HAP-1 (cell line): ENCODE results near the gene MRPL58.
"Not testable (repeated sequence)": the region's sequence is repeated elsewhere in the genome, so short reads cannot be mapped to it uniquely, and the experiment has no call there.

Source experiments
- DNase-seq, 2 experiments: peaks; one replicate each; pipeline ENCODE4 v3.0.0-alpha.2; 2016 to 2020; ENCODE audit warnings: low spot score in 2 of 2
- H3K27me3 ChIP-seq: fragments of 250-450 bp; sonication (Bioruptor Pico); 2 replicates; pipeline ENCODE4 v1.5.1; 2020; ENCODE audit warnings: low read depth, mild to moderate bottlenecking, moderate library complexity
- H3K36me3 ChIP-seq: fragments of 250-450 bp; sonication (Bioruptor Pico); replicated peaks from 2 replicates; pipeline ENCODE4 v1.5.1; 2020; ENCODE audit warnings: mild to moderate bottlenecking
- H3K4me1 ChIP-seq: fragments of 250-450 bp; sonication (Bioruptor Pico); 2 replicates; pipeline ENCODE4 v1.5.1; 2020; ENCODE audit warnings: mild to moderate bottlenecking
- H3K4me3 ChIP-seq: fragments of 250-450 bp; sonication (Bioruptor Pico); 2 replicates; pipeline ENCODE4 v1.5.1; 2020; ENCODE audit warnings: mild to moderate bottlenecking, moderate library complexity
- H3K9me3 ChIP-seq: fragments of 250-450 bp; sonication (Bioruptor Pico); 2 replicates; pipeline ENCODE4 v1.5.1; 2020; ENCODE audit warnings: mild to moderate bottlenecking, moderate library complexity
- in situ Hi-C: fragments of 300-500 bp; cut with MboI; formaldehyde crosslinking; loops from 3 replicates; pipeline ENCODE4 v1.14.3; 2020; ENCODE audit warnings: low sequenced_read_pairs, inconsistent platforms, mixed read lengths

Gene MRPL58

GRCh38 chr17:75012346-75013091, at the start of gene MRPL58:
MRPL58 (plus strand) TSS chr17:75012670; CDS start chr17:75012687, 17 bp downstream.
- Histone ChIP-seq H3K4me1 (no peaks in the 10 kb centered on the region), H3K36me3 (peaks cover 12% of the 10 kb centered on the region)
- in situ Hi-C loops = no loop called here

GRCh38 chr17:74963656-74964055, 48.8 kb upstream of the MRPL58 start:
- no peak overlapping the region for H3K4me3 ChIP-seq
- in situ Hi-C loops = loop anchor here (10.0 kb wide), 1 partner anchor 451 kb away; no protein-coding TSS in a partner anchor
- no peak for DNase-seq
- H3K36me3 ChIP-seq = no peaks in the 10 kb centered on the region
- no peaks in the 10 kb centered on the region for H3K27me3 ChIP-seq
- peaks cover 3% of the 10 kb centered on the region for H3K4me1 ChIP-seq
- no peaks in the 10 kb centered on the region for H3K9me3 ChIP-seq

More at GRCh38 chr17:75012346-75013091, at the start of gene MRPL58:
- Histone ChIP-seq H3K9me3 (no peaks in the 10 kb centered on the region), H3K4me3 (peak within 1 kb of the TSS; percentile 95), H3K27me3 (no peaks in the 10 kb centered on the region)
- peak; percentile 91 to 92 for DNase-seq

DNA sequence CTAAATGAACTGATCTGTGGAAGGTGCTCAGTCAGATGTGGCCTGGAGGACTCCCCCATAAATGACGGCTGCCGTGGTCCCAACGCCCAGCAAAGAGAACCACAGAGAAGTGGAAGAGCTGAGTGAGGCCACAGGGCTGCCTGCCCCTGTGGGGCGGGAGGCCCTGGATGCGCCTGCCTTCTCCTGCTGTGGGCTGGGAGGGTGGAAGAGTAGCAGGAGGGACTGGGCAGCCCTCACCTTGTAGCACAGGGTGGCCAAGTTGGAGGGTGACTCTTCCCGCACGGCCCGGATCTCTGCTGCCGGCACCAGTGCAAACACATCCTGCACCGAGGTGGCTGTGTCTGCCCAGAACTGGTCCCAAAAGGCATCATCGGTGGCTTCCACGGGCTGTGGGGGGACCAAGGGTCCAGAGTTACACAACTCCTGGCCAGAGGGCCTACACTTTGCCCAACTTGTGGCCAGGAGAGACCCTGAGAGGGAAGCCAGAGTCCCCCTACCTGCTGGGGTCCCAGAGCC, 48.2 kb upstream of the MRPL58 start:
- no peak for DNase-seq
- Histone ChIP-seq H3K27me3 (no peaks in the 10 kb centered on the region), H3K4me3 (no peak overlapping the region), H3K9me3 (no peaks in the 10 kb centered on the region), H3K4me1 (peaks cover 3% of the 10 kb centered on the region), H3K36me3 (no peaks in the 10 kb centered on the region)
- in situ Hi-C loops = loop anchor here (10.0 kb wide), 1 partner anchor 450 kb away; no protein-coding TSS in a partner anchor

DNA sequence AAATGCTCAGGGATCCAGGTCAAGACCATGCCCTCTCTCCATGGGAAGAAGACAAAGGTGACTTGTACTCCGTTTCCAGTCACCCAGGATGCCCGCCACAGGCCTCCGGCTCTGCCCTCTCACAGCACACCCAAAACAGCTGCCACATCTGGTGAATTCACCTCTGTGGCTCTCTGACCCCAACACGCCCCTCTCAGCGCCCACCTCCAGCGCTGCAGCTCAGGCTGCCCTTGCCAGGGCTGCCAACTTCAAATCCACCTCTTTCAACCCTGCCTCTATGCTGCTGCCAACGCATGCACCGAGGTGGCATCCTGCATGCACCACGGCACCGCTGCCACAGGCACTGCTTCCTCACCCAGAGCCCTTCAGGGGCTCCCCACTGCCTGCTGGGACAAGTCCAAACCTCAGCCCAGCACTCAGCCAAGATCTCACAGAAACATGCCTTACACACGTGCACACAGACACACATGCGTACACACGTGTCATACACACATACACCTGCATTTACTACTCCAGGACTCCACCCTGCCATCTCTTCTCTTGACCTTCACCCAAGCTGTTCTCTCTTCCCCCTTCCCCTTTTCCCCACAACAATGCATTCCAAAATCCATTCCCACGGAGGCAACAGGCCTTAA, 47.4 kb upstream of the MRPL58 start:
- no peaks in the 10 kb centered on the region for H3K36me3 ChIP-seq
- no peaks in the 10 kb centered on the region for H3K27me3 ChIP-seq
- in situ Hi-C loops = loop anchor here (10.0 kb wide), 1 partner anchor 450 kb away; no protein-coding TSS in a partner anchor
- H3K4me1 ChIP-seq = peaks cover 3% of the 10 kb centered on the region
- H3K9me3 ChIP-seq = no peaks in the 10 kb centered on the region
- DNase-seq = no peak
- no peak overlapping the region for H3K4me3 ChIP-seq

DNA sequence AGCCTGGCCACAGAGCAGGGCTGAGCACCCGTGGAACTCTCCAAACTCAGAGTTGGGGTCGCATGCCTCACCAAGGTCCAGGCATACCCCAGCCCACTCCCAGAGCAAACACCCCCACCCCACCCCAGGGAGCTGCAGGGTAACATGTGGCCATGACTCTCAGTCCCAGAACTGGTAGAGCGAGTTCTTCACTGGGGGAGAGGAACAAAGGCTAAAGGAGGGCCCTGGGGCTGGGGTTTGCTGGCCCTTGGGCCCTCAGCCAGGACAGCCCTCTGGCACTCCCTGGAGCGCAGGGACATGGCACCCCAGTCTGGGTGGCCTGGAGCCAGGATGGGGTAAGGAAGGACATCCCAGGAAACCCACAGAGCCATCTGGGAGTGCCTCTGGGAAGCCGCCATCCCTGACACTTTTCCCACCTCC, 44.1 kb upstream of the MRPL58 start:
- DNase-seq = no peak
- H3K27me3 ChIP-seq = no peaks in the 10 kb centered on the region
- H3K4me3 ChIP-seq = no peak overlapping the region
- no peaks in the 10 kb centered on the region for H3K36me3 ChIP-seq
- H3K4me1 ChIP-seq = peaks cover 8% of the 10 kb centered on the region
- in situ Hi-C loops = loop anchor here (10.0 kb wide), 1 partner anchor 446 kb away; no protein-coding TSS in a partner anchor
- no peaks in the 10 kb centered on the region for H3K9me3 ChIP-seq

DNA sequence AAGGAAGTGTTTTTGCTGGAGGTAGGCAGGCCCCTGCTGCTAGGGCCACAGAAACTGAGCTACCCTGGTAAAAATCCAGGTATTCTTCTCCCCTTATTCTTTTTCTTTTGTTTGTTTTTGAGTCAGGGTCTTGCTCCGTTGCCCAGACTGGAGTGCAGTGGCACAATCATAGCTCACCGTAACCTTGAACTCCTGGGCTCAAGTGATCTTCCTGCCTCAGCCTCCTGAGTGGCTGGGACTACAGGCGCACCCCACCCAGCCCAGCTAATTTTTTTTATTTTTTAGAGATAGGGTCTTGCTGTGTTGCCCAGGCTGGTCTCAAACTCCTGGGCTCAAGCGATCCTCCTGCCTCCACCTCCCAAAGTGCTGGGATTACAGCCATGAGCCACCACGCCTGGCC, 43.0 kb upstream of the MRPL58 start:
- not testable (repeated sequence) for H3K36me3 ChIP-seq, H3K4me3 ChIP-seq, DNase-seq, H3K27me3 ChIP-seq, H3K4me1 ChIP-seq, H3K9me3 ChIP-seq
- in situ Hi-C loops = loop anchor here (10.0 kb wide), 1 partner anchor 445 kb away; no protein-coding TSS in a partner anchor

DNA sequence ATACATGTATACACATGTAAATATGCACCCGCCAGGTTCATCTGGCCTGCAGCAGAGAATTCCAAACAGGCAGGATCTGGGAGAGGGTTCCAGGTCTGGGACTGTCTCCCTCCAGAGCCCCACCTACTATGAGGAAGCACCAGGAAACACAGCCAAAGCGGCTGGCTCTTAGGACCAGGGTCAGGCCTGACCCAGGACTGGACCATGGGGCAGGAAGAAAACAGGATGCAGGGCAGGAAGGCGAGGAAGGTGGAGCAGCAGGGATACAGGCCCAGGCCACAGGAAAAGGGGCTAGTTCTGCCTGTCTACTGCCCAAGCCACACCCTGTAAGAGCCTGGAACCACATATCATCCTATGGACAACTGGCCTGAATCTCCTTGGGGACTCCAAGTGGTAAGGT, 42.1 kb upstream of the MRPL58 start:
- no peaks in the 10 kb centered on the region for H3K27me3 ChIP-seq
- H3K9me3 ChIP-seq = no peaks in the 10 kb centered on the region
- in situ Hi-C loops = no loop called here
- no peak for DNase-seq
- no peak overlapping the region for H3K4me3 ChIP-seq
- no peaks in the 10 kb centered on the region for H3K36me3 ChIP-seq
- H3K4me1 ChIP-seq = peaks cover 12% of the 10 kb centered on the region

- H3K27me3 ChIP-seq = no peaks in the 10 kb centered on the region
- no peaks in the 10 kb centered on the region for H3K9me3 ChIP-seq
- peak overlapping the region; percentile 71 for H3K4me3 ChIP-seq
- H3K36me3 ChIP-seq = no peaks in the 10 kb centered on the region
- no peak for DNase-seq
- in situ Hi-C loops = no loop called here
- peaks cover 12% of the 10 kb centered on the region for H3K4me1 ChIP-seq
Measured at GRCh38 chr17:74971069-74971841, 41.2 kb upstream of the MRPL58 start.

- DNase-seq = no peak
- Histone ChIP-seq H3K4me3 (peak overlapping the region; percentile 71), H3K4me1 (peaks cover 12% of the 10 kb centered on the region), H3K27me3 (no peaks in the 10 kb centered on the region), H3K36me3 (no peaks in the 10 kb centered on the region), H3K9me3 (no peaks in the 10 kb centered on the region)
- in situ Hi-C loops = no loop called here
Measured at GRCh38 chr17:74971842-74972106, 40.7 kb upstream of the MRPL58 start.

- H3K9me3 ChIP-seq = no peaks in the 10 kb centered on the region
- H3K4me1 ChIP-seq = peaks cover 12% of the 10 kb centered on the region
- peak within 1 kb of the TSS; percentile 71 for H3K4me3 ChIP-seq
- DNase-seq = peak; percentile 49 to 89
- H3K27me3 ChIP-seq = no peaks in the 10 kb centered on the region
- in situ Hi-C loops = no loop called here
- no peaks in the 10 kb centered on the region for H3K36me3 ChIP-seq
Measured at GRCh38 chr17:74972107-74972972, 40.1 kb upstream of the MRPL58 start, which contains the start of gene HID1. HID1 (minus strand) TSS chr17:74972759; CDS start chr17:74972656, 103 bp downstream.

GRCh38 chr17:74972973-74973328, 39.5 kb upstream of the MRPL58 start:
- no peak for DNase-seq
- H3K27me3 ChIP-seq = no peaks in the 10 kb centered on the region
- H3K4me1 ChIP-seq = peaks cover 12% of the 10 kb centered on the region
- no peaks in the 10 kb centered on the region for H3K9me3 ChIP-seq
- H3K36me3 ChIP-seq = no peaks in the 10 kb centered on the region
- in situ Hi-C loops = no loop called here
- H3K4me3 ChIP-seq = peak overlapping the region; percentile 71

GRCh38 chr17:74975943-74976342, 36.5 kb upstream of the MRPL58 start:
- H3K4me3 ChIP-seq = no peak overlapping the region
- H3K27me3 ChIP-seq = no peaks in the 10 kb centered on the region
- DNase-seq = no peak
- H3K36me3 ChIP-seq = no peaks in the 10 kb centered on the region
- in situ Hi-C loops = no loop called here
- no peaks in the 10 kb centered on the region for H3K9me3 ChIP-seq
- H3K4me1 ChIP-seq = peaks cover 12% of the 10 kb centered on the region

- no peaks in the 10 kb centered on the region for H3K36me3 ChIP-seq
- H3K4me3 ChIP-seq = no peak overlapping the region
- no peak for DNase-seq
- H3K4me1 ChIP-seq = peaks cover 16% of the 10 kb centered on the region
- H3K9me3 ChIP-seq = no peaks in the 10 kb centered on the region
- in situ Hi-C loops = no loop called here
- no peaks in the 10 kb centered on the region for H3K27me3 ChIP-seq
Measured at GRCh38 chr17:74977802-74978201, 34.7 kb upstream of the MRPL58 start.
